ENCODE data around the gene FSTL1. TPM values are rescaled to one million over a fixed set of nuclear protein-coding genes. Genes with fewer than 3 reads are reported as not detected.
"Not testable (repeated sequence)": the region's sequence is repeated elsewhere in the genome, so short reads cannot be mapped to it uniquely, and the experiment has no call there.

The FSTL1 gene
- total RNA-seq, 2 experiments from 2014 or later: 0.23 to 0.94 TPM

DNA sequence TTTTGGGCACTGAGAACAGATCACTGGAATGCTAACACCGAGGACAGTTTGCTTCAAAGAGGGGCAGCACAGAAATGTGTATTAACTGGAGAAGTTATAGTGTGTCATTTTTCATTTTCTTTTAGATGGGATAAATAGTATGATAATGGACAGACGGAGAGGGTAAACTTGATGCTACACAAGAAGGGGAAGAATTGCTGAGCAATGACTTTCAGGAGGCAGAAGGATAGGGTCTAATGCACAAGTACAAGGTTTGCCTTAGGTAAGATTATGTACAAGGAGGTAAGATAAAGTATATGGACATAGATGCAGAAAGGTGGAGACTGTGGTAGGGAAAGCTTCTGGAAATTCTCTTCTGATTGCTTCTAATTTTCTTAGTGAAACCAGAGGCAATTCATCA is 69.3 kb downstream of the FSTL1 start:
- ChIA-PET CTCF (no interaction called here), POLR2A (no interaction called here)

DNA sequence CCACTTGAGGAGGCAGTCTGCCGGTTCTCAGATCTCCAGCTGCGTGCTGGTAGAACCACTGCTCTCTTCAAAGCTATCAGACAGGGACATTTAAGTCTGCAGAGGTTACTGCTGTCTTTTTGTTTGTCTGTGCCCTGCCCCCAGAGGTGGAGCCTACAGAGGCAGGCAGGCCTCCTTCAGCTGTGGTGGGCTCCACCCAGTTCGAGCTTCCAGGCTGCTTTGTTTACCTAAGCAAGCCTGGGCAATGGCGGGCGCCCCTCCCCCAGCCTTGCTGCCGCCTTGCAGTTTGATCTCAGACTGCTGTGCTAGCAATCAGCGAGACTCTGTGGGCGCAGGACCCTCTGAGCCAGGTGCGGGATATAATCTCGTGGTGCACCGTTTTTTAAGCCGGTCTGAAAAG is 72.8 kb downstream of the FSTL1 start:
- CTCF ChIA-PET, POLR2A ChIA-PET: not testable (repeated sequence)

DNA sequence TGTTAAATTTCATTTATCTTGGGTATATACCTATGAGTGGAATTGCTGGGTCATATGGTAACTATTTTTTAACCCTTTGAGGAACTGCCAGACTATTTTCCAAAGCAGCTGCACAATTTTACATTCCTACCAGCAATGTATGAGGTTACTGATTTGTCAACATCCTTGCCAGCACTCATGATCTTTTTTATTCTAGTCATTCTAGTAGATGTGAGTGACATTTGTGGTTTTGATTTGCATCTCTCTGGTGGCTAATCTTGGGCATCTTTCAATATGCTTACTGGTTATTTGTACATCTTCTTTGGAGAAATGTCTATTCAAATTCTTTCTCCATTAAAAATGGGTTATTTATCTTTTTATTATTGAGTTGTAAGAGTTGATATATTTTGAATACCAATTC is 80.3 kb downstream of the FSTL1 start:
- POLR2A ChIA-PET: no interaction called here
- CTCF ChIA-PET: no interaction called here

DNA sequence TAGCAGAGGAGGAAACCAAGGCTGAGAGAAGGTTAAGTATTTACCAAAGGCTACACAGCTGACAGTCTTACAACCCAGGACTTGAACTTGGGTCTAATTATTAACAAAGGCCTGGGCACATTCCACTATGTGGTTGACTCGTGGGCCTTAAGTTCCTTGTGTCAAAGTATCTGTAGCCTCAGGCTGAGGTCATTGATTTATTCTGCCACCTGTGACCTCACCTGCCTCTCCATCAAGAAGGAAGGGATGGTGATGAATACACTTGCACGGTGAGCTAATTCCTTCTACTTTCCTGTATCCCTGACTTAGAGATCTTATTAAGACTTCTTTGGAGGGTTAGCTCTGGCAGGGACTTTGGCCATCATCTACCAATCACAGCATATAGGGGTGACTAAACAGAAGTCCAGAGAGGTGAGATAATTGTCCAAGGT is 81.7 kb downstream of the FSTL1 start:
- ChIA-PET CTCF (no interaction called here), POLR2A (no interaction called here)

DNA sequence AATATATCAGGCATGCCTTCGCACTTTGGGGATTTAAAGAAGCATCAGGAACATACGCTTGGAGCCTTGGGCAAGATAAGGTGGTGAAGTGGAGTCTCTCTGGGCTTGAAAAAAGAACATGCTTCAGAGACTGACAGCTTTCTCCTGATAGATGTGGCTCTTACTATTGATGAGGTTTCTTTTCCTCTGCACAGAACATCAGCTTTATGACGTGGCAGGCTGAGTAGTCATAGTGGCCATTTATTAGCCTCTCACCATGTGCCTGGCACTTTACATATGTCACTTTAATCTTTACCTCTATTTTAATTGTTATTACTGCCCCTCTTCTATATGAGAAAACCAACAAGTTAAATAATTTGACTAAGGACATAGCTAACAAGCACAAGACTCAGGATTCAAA is 82.6 kb downstream of the FSTL1 start:
- POLR2A ChIA-PET: no interaction called here
- CTCF ChIA-PET: no interaction called here

DNA sequence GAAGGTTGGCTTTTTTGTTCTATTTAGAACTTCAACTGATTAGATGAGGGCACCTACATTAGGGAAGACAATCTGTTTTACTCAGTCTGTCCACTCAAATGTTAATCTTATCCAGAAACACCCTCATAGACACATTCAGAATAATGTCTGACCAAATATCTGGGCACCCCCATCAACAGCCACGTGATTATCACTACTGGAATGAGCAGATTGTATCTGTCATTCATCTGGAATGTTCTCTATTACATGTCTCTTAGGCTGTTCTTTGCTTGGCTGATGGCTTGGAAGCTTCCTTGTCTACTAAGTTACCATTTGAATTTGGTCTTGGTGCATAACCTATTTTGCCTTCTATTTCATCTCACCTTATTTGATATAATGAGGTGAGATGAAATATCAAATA is 86.0 kb downstream of the FSTL1 start:
- ChIA-PET POLR2A (no interaction called here), CTCF (no interaction called here)

DNA sequence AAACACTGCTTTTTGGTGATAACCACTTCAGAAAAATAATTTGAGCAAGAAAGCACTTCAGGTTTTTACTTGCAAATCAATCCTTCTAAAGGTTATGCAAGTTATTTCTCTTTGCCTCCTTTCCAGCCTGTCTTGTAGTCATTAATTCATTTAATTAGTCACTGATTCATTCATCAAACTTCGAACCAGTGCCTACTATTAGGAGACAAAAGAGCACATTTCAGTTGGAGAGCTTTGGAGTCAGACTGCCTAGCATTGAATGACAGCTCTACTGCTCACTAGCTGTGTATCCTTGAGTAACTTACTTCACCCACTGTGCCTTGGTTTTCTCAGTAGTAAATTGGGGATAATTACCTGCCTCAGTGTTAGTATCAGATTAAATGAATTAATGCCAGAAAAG is 86.7 kb downstream of the FSTL1 start:
- CTCF ChIA-PET: interaction anchor here (0.6 kb wide), 1 partner anchor 65 kb away, joined by 4 read pairs; no protein-coding TSS in a partner anchor
- POLR2A ChIA-PET: no interaction called here

DNA sequence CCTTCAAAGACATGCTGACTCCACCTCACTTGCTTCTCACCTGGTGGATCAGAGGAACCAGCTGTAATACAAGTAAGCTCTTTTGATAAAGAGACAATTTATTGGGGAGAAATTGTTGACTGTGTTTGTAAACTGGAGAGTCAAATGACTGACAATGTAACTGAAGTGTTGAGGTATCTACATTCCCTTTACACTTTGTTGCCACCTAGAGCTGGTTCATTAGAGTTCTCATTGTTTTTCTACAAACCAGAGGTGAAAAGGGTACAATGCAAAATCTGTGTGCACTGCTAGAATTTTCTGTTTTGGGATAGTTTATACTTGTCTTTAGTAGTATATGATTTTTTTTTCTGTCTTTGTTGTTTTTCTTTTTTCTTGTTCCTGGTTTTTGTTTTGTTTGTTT is 93.0 kb downstream of the FSTL1 start:
- POLR2A ChIA-PET: no interaction called here
- CTCF ChIA-PET: no interaction called here

DNA sequence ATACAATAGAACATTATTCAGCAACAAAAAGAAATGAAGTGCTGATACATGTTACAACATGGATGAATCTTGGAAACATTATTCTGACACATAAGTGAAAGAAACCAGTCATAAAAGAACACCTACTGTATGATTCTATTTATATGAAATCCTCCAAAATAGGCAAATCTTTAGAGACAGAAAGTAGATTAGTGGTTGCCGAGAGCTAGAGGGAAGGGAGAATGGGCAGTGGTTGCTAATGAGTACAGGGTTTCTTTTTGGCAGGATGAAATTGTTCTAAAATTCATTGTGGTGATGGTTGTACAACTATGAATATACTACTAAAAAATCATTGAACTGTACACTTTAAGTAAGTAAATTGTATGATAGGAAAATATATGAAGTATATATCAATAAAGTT is 95.3 kb downstream of the FSTL1 start:
- ChIA-PET POLR2A (no interaction called here), CTCF (no interaction called here)

DNA sequence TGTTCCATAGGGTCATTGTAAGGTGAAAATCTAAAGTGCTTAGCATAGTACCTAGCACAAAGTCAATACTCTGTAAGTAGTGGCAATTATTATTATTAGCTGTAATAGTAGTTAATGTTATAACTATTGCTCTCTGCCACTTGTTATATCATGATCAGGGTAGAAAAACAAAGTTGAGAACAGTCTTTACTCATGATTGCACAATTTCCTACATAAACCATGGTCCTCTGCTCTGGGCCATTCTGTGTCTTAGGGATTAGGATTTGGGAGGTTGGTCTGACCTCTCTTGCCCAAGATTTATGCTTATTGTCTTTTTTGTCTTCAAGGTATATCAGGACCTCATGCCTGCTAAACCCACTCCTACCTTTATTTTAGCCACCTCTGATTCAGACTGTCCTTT is 97.3 kb downstream of the FSTL1 start:
- POLR2A ChIA-PET: no interaction called here
- CTCF ChIA-PET: no interaction called here

DNA sequence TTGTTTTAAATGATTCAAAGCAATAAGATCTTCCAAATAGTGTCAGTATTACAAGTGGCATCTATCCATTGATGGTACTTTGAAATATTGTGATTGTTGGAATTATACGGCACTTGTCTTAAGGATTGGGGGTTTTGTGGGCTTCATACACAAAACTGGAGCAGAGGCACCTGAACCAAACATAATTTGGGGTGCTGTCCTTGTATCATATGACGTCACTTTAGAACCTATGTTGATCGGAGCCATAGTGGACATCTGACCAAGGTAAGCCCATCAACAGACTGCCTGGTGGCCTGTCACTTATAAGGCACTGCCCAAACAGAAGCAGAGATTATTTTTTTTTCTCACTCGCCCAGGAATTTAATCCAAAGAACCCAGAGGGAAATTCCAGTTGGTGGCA is 98.8 kb downstream of the FSTL1 start:
- CTCF ChIA-PET: no interaction called here
- POLR2A ChIA-PET: no interaction called here

DNA sequence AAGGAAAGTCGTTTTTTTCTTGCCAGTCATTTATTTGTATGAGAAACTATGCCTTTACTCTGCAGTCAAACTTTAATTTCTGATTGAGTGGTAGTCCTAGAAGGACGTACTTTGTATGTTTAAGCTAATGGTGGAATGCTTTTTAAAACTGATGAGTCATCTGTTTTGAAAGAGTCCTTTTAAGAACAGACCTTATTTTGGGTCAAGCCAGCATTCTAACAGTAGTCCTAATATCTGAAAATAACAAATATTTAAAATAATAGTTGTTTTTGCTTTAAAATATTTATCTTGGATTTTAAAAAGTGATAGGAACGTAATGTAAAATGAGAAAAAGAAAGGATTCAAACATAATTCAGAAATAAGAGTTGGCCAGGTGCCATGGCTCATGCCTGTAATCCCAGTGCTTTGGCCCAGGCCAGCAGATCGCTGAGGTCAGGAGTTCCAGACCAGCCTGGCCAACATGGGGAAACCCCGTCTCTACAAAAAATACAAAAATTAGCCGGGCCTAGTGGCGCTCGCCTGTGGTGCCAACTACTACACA is 100.3 kb downstream of the FSTL1 start:
- ChIA-PET CTCF (interaction anchor here (1.5 kb wide), 1 partner anchor 257 kb away, joined by 3 read pairs; the partner anchor contains the start of gene GSK3B), POLR2A (no interaction called here)

DNA sequence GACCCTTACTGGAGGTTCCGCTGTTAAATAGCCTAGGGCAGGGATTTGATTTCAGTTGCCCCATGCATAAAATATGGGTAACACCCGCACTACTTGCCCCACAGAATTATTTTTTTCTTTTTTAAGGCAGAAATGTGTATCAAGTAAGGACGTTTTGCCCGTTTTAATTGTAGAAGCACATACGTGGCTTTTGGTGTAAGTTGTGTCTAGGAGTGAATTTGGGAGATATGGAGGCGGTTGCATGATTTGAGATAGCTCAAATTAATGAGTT is 101.0 kb downstream of the FSTL1 start:
- ChIA-PET POLR2A (interaction anchor here (1.9 to 2.1 kb wide), 3 partner anchors 12 to 255 kb away, joined by 5 to 14 read pairs (median 6); partner anchors contain the start of gene GSK3B), CTCF (interaction anchor here (1.5 kb wide), 1 partner anchor 256 kb away, joined by 3 read pairs; the partner anchor contains the start of gene GSK3B)

DNA sequence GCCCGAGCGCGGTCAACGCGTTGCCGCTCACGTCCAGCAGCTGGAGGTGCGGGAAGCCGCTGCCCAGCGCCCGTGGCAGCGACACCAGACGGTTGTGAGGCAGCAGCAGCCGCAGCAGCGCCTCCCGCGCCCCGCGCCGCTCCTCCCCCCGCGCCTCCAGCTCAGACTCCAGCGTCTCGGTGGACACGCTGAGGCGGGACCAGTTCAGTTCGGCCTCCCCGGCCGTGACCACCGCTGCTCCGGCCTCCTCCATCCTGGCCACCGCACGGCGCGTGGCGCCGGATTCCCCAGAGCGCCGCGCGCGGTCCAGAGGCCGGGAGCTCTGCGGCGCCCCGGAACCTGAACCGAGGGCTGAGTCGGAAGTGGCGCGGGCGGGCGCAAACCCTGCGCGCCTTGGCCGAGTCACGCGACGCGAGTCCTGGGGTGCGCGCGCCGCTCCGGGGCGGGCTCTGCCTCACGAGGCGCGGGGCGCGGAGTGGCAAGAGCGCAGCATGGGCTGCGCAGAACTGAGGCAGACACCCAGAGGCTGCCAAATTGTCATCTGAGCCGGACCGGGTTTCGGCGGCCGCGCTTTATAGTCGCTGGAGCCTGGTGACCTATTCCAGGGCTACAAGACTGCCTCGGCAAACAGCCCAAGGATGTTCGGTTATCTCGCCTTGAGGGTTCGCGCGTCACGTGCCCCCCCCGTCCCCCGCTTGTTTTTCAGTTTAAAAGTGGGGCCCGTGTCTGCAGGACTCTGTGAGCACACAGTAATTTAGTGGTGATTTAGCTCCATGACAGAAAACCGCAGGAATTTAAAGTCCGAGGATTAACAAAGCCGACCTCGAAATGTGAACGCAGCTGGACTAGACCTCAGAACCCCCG is 101.6 kb downstream of the FSTL1 start, which contains the start of gene LRRC58:
TSS of gene LRRC58 (minus strand) at position 364 of the 864 bp plus-strand sequence. CDS start at position 253, 111 bp downstream.
- ChIA-PET CTCF (interaction anchor here (0.8 to 1.5 kb wide), 7 partner anchors 9 to 462 kb away, joined by 3 to 7 read pairs (median 3); partner anchors contain the start of gene GSK3B), POLR2A (interaction anchor here (0.6 to 2.1 kb wide), 6 partner anchors 9 to 1114 kb away, joined by 3 to 14 read pairs (median 5); partner anchors contain the start of genes COX17 and GSK3B)

DNA sequence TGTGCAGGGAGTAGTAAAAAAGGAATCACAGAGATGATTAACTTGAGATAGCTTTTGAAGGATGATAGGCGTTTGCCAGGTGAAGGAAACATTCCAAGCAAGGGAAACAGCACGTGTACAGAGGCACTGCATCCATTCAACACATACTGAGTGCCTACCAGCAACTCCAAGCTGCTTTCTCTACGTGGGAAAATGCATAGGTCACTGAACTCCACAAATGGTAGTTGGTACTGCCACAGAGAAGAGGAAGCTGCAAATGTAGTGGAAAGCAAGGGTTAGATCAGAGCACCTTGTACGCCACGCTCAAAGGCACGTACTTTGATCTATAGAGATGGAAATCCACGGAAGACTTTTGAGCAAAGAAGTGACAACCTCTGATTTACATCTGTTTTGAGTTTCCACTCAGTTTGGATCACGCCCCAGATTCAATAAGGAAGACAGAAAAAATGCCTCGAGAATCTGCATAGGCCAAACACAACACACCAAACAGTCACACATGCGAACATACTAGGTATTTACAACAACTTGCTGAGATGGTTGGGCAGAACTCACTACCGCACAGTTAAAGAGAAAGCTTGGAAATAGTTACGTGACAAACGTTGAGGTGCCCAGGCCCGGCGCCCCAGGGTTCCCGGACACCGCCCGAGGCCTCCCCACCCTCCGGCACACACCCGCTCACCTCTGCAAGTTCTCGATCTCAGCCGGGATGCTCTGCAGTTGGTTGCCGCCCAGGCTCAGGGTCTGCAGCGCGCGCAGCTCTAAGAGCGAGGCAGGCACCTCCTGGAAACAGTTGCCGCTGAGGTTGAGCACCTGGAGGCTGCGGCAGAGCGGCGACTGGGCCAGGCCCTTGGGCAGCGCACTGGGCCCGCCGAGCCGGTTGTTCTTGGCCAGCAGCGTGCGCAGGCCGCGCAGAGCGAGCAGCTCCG is 102.5 kb downstream of the FSTL1 start:
- ChIA-PET CTCF (interaction anchor here (0.8 to 1.5 kb wide), 6 partner anchors 8 to 461 kb away, joined by 3 to 7 read pairs (median 3); no protein-coding TSS in a partner anchor), POLR2A (interaction anchor here (0.8 to 2.1 kb wide), 5 partner anchors 9 to 671 kb away, joined by 4 to 14 read pairs (median 5); partner anchors contain the start of genes COX17 and GSK3B)

DNA sequence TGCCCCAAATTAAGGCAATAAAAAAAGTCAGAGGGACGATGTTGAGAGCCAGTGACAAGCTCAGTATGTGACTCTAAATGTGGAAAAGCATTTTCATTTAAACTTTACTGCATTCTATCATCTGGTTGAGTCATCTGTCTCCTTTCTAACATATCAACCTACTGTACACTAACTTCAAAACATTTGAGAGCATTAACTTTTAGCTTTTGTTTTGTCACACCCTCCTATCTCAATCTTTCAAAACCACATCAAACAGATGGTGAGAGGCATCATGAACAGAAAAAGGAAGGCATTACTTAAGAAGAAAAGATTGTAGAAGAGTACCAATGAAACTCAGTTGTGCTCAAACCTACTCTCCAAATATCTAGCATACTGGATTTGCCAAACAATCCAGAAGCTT is 106.4 kb downstream of the FSTL1 start:
- ChIA-PET CTCF (interaction anchor here (0.9 kb wide), 1 partner anchor 72 kb away, joined by 3 read pairs; no protein-coding TSS in a partner anchor), POLR2A (no interaction called here)
